ENCODE measurements around the gene SPRED2.
"Not testable (repeated sequence)": the region's sequence is repeated elsewhere in the genome, so short reads cannot be mapped to it uniquely, and the experiment has no call there.

The SPRED2 gene

GRCh38 chr2:65340898-65341681 is 91.3 kb downstream of the SPRED2 start:
- DNase-seq (ENCODE audit: low read depth), result no peak

DNA sequence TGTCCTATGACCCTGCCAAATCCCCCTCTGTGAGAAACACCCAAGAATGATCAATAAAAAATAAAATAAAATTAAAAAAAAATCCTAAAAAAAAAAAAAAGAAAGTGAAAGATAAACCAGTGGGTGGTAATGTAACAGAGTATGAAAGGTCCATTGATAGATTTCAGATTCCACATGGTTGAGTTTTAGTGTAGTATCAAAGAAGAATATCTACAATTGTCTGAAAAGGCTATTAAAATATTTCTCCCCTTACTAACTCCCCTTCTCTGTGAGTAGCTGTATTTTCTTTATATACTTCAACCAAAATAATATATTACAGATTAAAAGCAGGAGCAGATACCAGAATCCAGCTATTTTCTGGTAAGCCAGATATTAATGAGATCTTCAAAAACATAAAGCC is 92.8 kb downstream of the SPRED2 start:
- no peak for DNase-seq (ENCODE audit: low read depth)

- not testable (repeated sequence) for DNase-seq (ENCODE audit: low read depth)
These were observed 93.4 kb downstream of the SPRED2 start for GRCh38 chr2:65338830-65339495.

GRCh38 chr2:65337915-65338314 is 94.5 kb downstream of the SPRED2 start:
- not testable (repeated sequence) for DNase-seq (ENCODE audit: low read depth)

- DNase-seq (ENCODE audit: low read depth), result no peak
These were observed 97.7 kb downstream of the SPRED2 start for GRCh38 chr2:65334714-65335113.

DNA sequence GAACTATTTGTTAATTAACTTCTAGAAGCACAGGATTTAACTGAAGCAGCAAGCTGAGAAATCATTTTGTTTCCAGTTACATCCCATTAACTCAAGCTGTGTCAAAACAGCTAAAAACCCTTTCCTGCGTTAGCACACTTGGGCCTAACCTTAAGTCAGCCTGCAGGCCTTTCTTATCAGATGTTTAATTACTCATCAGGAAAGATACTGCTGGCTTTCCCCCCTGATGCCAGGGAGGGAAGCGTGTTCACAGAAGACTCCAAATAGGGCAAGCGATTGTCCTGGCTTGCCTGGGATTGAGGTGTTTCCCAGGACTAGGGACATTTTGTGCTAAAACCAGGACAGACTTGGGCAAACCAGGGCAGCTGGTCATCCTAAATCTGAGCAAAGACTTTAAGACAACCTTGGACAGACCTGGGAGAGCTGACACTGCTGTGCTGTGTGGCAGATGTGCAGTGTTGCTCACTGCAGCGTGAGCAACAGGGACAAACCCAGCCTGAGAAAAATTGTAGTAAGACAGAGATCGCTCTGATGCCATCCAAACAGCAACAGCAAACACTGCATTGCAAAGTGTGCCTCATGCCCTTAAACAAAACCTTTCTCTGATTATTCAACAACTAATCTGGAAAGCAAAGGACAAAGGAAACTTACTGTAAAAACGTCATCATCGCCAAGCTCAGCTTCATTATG is 100.9 kb downstream of the SPRED2 start:
- peak; percentile 46 for DNase-seq (ENCODE audit: low read depth)

GRCh38 chr2:65329525-65329924 is 102.9 kb downstream of the SPRED2 start:
- DNase-seq (ENCODE audit: low read depth), result no peak

- no peak for DNase-seq (ENCODE audit: low read depth)
These were observed 106.1 kb downstream of the SPRED2 start for GRCh38 chr2:65326276-65326675.

- no peak for DNase-seq (ENCODE audit: low read depth)
These were observed 107.3 kb downstream of the SPRED2 start for GRCh38 chr2:65325066-65325465.

GRCh38 chr2:65320946-65321345 is 111.5 kb downstream of the SPRED2 start:
- DNase-seq (ENCODE audit: low read depth), result no peak

GRCh38 chr2:65320042-65320725 is 112.2 kb downstream of the SPRED2 start:
- DNase-seq (ENCODE audit: low read depth), result peak; percentile 97

DNA sequence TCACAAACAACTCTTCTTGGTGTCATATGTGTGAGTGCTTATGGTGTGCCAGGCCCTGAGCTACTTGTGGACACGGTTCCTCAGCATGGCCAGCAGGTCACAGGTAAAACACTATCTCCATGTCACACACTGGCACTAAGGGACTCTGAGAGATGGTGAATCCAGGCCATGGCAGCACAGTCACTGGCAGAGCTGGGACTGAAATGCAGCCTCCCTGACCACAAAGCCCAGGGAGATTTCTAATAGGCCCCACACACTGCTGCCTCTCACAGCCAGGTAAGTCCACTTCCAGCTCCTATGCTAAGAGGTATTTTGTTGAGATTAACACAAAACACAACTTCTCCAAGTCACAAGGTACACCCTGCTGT is 112.7 kb downstream of the SPRED2 start:
- no peak for DNase-seq (ENCODE audit: low read depth)

DNA sequence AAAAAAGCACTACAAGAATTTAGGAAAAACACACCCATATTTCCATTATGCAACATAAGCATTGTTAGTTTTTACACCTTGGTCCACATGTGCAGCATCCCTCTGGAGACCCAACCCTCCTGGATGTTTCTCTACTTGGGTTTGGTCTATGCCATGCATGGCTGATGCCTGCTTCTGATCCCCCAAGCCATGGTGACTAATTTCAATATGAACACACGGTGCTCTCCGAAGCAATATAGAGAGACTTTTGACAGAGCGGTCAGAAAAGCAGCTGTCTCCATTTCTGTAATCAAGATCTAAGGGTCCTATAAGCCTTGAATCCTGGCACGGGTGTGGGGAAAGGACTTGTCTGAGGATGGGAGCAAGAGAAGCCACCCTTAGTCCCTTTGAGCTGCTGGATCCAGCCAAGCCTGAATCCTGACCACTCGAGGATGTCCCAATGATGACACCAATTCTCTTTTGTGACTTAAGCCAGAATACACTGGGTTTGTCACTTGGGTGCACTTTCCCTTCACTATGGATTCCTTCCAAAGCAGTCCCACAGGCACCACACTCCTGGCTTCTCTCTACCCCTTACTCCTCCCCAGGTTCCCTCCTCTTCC is 113.2 kb downstream of the SPRED2 start:
- no peak for DNase-seq (ENCODE audit: low read depth)

GRCh38 chr2:65317841-65318240 is 114.6 kb downstream of the SPRED2 start:
- no peak for DNase-seq (ENCODE audit: low read depth)

- DNase-seq (ENCODE audit: low read depth), result not testable (repeated sequence)
These were observed 115.0 kb downstream of the SPRED2 start for GRCh38 chr2:65317351-65317750.

DNA sequence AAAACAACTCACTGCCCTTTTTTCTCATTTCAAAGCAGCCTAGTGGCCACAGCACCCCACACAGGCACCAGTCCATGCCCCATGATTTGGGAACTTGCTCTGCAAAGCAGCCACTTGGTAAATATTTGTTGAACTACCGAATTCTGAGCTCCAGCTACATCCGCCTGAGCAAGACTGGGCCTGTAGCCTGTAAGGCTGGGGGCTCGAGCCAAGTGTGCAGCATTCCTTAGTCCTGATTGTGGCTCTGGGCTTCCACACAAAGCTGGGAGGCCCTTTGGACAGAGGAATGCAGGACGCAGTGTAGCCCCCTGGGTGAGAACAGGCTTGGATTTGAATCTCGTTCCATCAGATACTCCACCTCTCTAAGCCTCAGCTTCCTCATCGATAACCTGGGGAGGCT is 116.3 kb downstream of the SPRED2 start:
- DNase-seq (ENCODE audit: low read depth), result no peak

DNA sequence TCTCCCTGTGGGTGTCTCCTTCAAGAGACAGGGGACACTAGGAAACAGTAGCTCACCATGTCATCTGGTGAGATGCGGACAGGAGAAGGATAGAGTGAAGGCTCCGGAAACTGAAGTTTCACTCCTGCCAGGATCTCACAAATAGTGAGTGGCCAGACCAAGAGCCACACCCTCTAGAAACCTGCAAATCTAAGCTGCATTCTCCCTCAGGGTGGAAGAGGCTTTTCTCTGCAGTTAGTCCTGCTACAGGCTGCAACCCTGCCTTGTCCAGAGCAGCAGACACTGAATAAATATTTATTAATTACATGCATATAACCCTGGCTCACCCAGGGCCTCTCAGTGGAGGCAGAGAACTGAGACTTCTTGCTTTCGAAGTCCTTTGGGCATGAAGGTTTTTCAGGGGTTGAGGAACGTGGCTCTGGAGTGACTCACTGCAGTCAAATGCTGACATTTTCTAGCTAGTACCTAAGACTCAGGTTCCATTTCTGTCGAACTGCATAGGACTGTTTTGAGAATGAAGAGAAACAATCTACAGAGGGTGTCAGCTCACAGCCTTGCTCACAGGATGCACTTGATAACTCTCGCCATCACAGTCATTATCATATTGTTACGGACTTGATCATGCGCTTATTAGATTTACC is 117.5 kb downstream of the SPRED2 start:
- DNase-seq (ENCODE audit: low read depth), result no peak

DNA sequence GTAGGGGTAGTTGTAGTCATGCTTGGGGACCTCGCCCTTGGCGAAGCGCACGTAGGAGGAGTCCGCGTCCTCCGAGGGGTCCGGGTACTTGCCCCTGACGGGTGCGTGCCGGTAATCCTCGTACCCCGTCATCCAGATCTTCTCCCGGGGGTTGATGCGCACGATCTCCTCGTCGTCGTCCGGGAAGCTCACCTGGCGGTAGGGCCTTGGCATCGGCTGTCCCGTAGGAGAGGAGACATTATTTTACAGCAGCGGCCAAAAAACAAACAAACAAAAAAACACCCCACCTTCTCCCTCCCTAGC is 118.5 kb downstream of the SPRED2 start:
- DNase-seq (ENCODE audit: low read depth), result no peak

GRCh38 chr2:65313126-65313953 is 119.1 kb downstream of the SPRED2 start:
- no peak for DNase-seq (ENCODE audit: low read depth)

DNA sequence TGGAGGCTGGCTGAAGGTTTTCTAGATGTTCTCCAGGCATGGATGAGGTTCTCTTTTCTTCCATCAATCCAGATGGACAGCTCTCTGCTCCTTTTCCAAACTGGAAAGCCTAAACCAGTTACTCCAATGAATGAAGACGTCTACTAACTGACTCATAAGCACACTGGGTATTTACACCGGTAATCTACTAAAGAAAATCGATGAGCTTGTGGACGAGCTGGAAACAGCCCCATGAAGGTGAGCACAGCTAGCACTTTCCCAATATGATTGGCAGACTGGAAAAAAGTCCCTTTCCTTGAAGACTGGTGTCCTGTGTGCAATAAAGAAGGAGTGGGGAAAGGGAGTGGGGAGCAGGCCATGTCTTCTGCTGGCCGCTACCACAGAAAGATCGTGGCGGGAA is 120.8 kb downstream of the SPRED2 start:
- DNase-seq (ENCODE audit: low read depth), result no peak

DNA sequence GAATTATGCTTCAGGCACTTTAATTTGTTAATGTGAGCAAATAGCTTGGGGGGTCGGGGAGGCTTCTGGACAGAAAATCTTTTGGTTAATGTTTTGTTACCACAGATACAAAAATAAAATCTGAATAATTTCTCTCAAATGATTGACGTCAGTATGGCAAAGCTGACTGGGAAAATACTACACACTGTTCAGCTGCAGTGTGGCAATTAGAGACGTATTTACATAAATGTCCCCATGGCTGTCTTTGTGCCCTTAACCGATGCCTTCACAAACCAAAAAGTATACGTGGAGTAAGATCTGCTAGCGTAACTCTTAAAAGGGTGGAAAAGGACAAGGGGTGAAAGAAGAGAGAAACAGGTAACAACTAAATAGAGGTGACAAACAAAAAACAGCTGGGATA is 121.3 kb downstream of the SPRED2 start:
- DNase-seq (ENCODE audit: low read depth), result no peak
